GM23338 (cell line): Measurements from ENCODE around the gene SCN7A. TPM values are rescaled to one million over a fixed set of nuclear protein-coding genes. Genes with fewer than 3 reads are reported as not detected.

Experiments
- ATAC-seq: fragments of 200-7000 bp; cut with Tn5 transposase; 3 replicates; pipeline ENCODE4 v1.9.1; 2020
- DNase-seq: peaks from one replicate; pipeline ENCODE4 v3.0.0-alpha.2; 2015; ENCODE audit warnings: low spot score
- H2AFZ ChIP-seq: fragments of 200-600 bp; sonication (generic); 2 replicates; pipeline ENCODE4 v1.8.0; 2016; ENCODE audit warnings: antibody characterized with exemption, mild to moderate bottlenecking, moderate library complexity
- H3F3A ChIP-seq: fragments of 200-600 bp; sonication (generic); replicated peaks from 2 replicates; pipeline ENCODE4 v1.8.0; 2017; ENCODE audit warnings: antibody characterized with exemption, mixed run types, low read depth
- H3K27ac ChIP-seq: fragments of 200-600 bp; sonication (generic); 2 replicates; pipeline ENCODE4 v1.6.1; 2016; ENCODE audit warnings: low read depth
- H3K27me3 ChIP-seq: fragments of 200-600 bp; sonication (generic); 2 replicates; pipeline ENCODE4 v1.8.0; 2016; ENCODE audit warnings: mild to moderate bottlenecking, mixed run types, moderate library complexity; ENCODE audit not compliant: insufficient read depth
- H3K36me3 ChIP-seq: fragments of 200-600 bp; sonication (generic); 2 replicates; pipeline ENCODE4 v1.8.0; 2016; ENCODE audit warnings: mild to moderate bottlenecking; ENCODE audit not compliant: insufficient read depth
- H3K4me1 ChIP-seq: fragments of 200-600 bp; sonication (generic); 2 replicates; pipeline ENCODE4 v1.8.0; 2016; ENCODE audit warnings: mild to moderate bottlenecking, moderate library complexity; ENCODE audit not compliant: insufficient read depth
- H3K4me2 ChIP-seq: fragments of 200-600 bp; sonication (generic); 2 replicates; pipeline ENCODE4 v1.7.1; 2017; ENCODE audit warnings: mixed run types
- H3K4me3 ChIP-seq: fragments of 200-600 bp; sonication (generic); 2 replicates; pipeline ENCODE4 v1.6.1; 2016; ENCODE audit warnings: mixed run types
- H3K79me2 ChIP-seq: fragments of 200-600 bp; sonication (generic); replicated peaks from 2 replicates; pipeline ENCODE4 v1.8.0; 2017; ENCODE audit warnings: mild to moderate bottlenecking; ENCODE audit not compliant: insufficient read depth
- H3K9me2 ChIP-seq: fragments of 200-600 bp; sonication (generic); 2 replicates; pipeline ENCODE4 v1.8.0; 2017; ENCODE audit not compliant: insufficient read depth
- H4K20me1 ChIP-seq: fragments of 200-600 bp; sonication (generic); replicated peaks from 2 replicates; pipeline ENCODE4 v1.8.0; 2017; ENCODE audit warnings: mild to moderate bottlenecking; ENCODE audit not compliant: insufficient read depth
- H3K27ac Mint-ChIP-seq: 2 replicates; pipeline ENCODE4 v1.8.0; 2020; ENCODE audit warnings: inconsistent platforms, mild to moderate bottlenecking, moderate library complexity, mixed read lengths
- H3K27me3 Mint-ChIP-seq: 3 replicates; pipeline ENCODE4 v1.8.0; 2022; ENCODE audit warnings: low read depth, mild to moderate bottlenecking, moderate library complexity, mixed read lengths, inconsistent platforms; ENCODE audit not compliant: insufficient read depth, poor library complexity
- H3K36me3 Mint-ChIP-seq: 3 replicates; pipeline ENCODE4 v1.8.0; 2021; ENCODE audit warnings: low read depth, mild to moderate bottlenecking, inconsistent platforms, moderate library complexity, mixed read lengths
- H3K4me1 Mint-ChIP-seq: 3 replicates; pipeline ENCODE4 v1.8.0; 2020; ENCODE audit warnings: mild to moderate bottlenecking, inconsistent platforms, mixed read lengths
- H3K4me3 Mint-ChIP-seq: 3 replicates; pipeline ENCODE4 v1.8.0; 2021; ENCODE audit warnings: moderate library complexity, mild to moderate bottlenecking, inconsistent platforms, mixed read lengths
- H3K9me3 Mint-ChIP-seq: 3 replicates; pipeline ENCODE4 v1.8.0; 2020; ENCODE audit warnings: moderate library complexity, mild to moderate bottlenecking, inconsistent platforms, mixed read lengths
- CREB1 ChIP-seq: fragments of 250-450 bp; sonication (Bioruptor Pico); IDR thresholded peaks from 2 replicates; pipeline ENCODE4 v1.5.0; 2020; ENCODE audit warnings: low read depth, mild to moderate bottlenecking, moderate library complexity
- EZH2phosphoT487 ChIP-seq: fragments of 200-600 bp; sonication (generic); IDR thresholded peaks from one replicate; pipeline ENCODE4 v1.8.1; 2018; ENCODE audit warnings: antibody characterized with exemption; ENCODE audit not compliant: unreplicated experiment
- STAT1 ChIP-seq: IDR thresholded peaks from one replicate; pipeline ENCODE4 v1.6.1; 2016; ENCODE audit warnings: antibody characterized with exemption; ENCODE audit not compliant: unreplicated experiment
- ZNF114 ChIP-seq: fragments of 250-450 bp; sonication (Bioruptor Pico); IDR thresholded peaks from 2 replicates; pipeline ENCODE4 v1.5.0; 2020; ENCODE audit warnings: mild to moderate bottlenecking, moderate library complexity
- ZNF331 ChIP-seq: fragments of 250-450 bp; sonication (Bioruptor Pico); IDR thresholded peaks from 2 replicates; pipeline ENCODE4 v1.5.0; 2020; ENCODE audit warnings: low read depth, mild to moderate bottlenecking, moderate library complexity
- polyA plus RNA-seq: library from polyadenylated mRNA; unstranded; fragments of >200 nt; fragmentation: Nextera tagmentation; extraction: Ambion mirVana; gene quantifications from 2 replicates; pipeline ENCODE4 v1.2.1, GENCODE V29; 2016
- total RNA-seq: library from RNA; depleted of rRNA; stranded (reverse); fragments of >200 nt; shearing (Covaris generic); gene quantifications from 2 replicates; pipeline ENCODE4 v1.2.3, GENCODE V29; 2014
- TF ChIP-seq, protein P1 (sequence below): IDR thresholded peaks from 2 replicates; pipeline ENCODE4 v1.6.1; 2016; ENCODE audit warnings: antibody characterized with exemption
- TF ChIP-seq, protein P2 (sequence below), 2 experiments: fragments of 200-600 bp in 1 of 2; sonication (generic) in 1 of 2; conservative IDR thresholded peaks; 2 replicates each; pipeline versions ENCODE4 v1.5.1 to v1.6.1; 2016 to 2017; ENCODE audit warnings: antibody characterized with exemption in 2 of 2, low read depth in 2 of 2, mild to moderate bottlenecking in 2 of 2, moderate library complexity in 1 of 2
- TF ChIP-seq, protein P3 (sequence below): IDR thresholded peaks from one replicate; pipeline ENCODE4 v1.6.1; 2018; ENCODE audit warnings: antibody characterized with exemption; ENCODE audit not compliant: unreplicated experiment

SCN7A gene
- total and polyA plus RNA-seq, 2 experiments from 2014 or later = 0.10 to 0.42 TPM

GRCh38 chr2:166418853-166419615, 75.0 kb downstream of the SCN7A start (continued):
- TF ChIP-seq, protein P1, sequence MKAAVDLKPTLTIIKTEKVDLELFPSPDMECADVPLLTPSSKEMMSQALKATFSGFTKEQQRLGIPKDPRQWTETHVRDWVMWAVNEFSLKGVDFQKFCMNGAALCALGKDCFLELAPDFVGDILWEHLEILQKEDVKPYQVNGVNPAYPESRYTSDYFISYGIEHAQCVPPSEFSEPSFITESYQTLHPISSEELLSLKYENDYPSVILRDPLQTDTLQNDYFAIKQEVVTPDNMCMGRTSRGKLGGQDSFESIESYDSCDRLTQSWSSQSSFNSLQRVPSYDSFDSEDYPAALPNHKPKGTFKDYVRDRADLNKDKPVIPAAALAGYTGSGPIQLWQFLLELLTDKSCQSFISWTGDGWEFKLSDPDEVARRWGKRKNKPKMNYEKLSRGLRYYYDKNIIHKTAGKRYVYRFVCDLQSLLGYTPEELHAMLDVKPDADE = no peak
- no peak for TF ChIP-seq ZNF114 (CRISPR knock-in tag)
- no peak for TF ChIP-seq EZH2phosphoT487
- TF ChIP-seq, protein P2, sequence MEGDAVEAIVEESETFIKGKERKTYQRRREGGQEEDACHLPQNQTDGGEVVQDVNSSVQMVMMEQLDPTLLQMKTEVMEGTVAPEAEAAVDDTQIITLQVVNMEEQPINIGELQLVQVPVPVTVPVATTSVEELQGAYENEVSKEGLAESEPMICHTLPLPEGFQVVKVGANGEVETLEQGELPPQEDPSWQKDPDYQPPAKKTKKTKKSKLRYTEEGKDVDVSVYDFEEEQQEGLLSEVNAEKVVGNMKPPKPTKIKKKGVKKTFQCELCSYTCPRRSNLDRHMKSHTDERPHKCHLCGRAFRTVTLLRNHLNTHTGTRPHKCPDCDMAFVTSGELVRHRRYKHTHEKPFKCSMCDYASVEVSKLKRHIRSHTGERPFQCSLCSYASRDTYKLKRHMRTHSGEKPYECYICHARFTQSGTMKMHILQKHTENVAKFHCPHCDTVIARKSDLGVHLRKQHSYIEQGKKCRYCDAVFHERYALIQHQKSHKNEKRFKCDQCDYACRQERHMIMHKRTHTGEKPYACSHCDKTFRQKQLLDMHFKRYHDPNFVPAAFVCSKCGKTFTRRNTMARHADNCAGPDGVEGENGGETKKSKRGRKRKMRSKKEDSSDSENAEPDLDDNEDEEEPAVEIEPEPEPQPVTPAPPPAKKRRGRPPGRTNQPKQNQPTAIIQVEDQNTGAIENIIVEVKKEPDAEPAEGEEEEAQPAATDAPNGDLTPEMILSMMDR (conservative IDR thresholded peaks at IDR 0.05; ENCODE audit: low read depth in 2 of 2) = no peak
- no peak for TF ChIP-seq ZNF331 (CRISPR knock-in tag)

DNA sequence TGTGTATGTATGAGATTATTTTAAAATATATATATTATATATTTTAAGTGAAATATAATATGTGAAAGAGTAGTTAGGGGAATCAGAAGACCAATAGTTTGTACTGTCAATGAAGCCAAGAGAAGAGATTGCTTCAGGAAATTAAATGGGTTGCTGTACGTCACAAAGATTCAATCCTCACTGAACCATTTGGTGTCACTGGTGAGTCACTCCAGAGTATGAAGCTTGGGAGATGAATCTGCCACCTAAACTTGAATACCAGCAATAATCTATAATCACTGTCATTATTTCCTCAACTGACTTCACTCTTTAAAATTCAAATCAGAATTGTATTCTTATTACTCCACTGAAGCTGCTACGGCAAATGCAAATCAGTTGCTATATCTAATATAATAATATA, 76.4 kb downstream of the SCN7A start:
- no peaks in the 10 kb centered on the region; the same call in 2 of the 3 replicates for H3K4me1 Mint-ChIP-seq
- Histone ChIP-seq H3K9me2 (no peaks in the 10 kb centered on the region), H2AFZ (no peak overlapping the region), H3K4me3 (no peak overlapping the region), H3K4me1 (no peaks in the 10 kb centered on the region), H3K79me2 (no peaks in the 10 kb centered on the region), H3K27me3 (no peaks in the 10 kb centered on the region), H3K27ac (no peak overlapping the region), H3K36me3 (no peaks in the 10 kb centered on the region), H4K20me1 (no peaks in the 10 kb centered on the region), H3F3A (no peaks in the 10 kb centered on the region), H3K4me2 (no peak overlapping the region)
- TF ChIP-seq, protein P2 (conservative IDR thresholded peaks at IDR 0.05; ENCODE audit: low read depth in 2 of 2) = peak; percentile 40 to 67
- TF ChIP-seq ZNF331 (CRISPR knock-in tag) (no peak), CREB1 (CRISPR knock-in tag) (0 out of 2 replicates have a peak, but pooled peaks have one; percentile 40), STAT1 (no peak), EZH2phosphoT487 (no peak)
- TF ChIP-seq, protein P3, sequence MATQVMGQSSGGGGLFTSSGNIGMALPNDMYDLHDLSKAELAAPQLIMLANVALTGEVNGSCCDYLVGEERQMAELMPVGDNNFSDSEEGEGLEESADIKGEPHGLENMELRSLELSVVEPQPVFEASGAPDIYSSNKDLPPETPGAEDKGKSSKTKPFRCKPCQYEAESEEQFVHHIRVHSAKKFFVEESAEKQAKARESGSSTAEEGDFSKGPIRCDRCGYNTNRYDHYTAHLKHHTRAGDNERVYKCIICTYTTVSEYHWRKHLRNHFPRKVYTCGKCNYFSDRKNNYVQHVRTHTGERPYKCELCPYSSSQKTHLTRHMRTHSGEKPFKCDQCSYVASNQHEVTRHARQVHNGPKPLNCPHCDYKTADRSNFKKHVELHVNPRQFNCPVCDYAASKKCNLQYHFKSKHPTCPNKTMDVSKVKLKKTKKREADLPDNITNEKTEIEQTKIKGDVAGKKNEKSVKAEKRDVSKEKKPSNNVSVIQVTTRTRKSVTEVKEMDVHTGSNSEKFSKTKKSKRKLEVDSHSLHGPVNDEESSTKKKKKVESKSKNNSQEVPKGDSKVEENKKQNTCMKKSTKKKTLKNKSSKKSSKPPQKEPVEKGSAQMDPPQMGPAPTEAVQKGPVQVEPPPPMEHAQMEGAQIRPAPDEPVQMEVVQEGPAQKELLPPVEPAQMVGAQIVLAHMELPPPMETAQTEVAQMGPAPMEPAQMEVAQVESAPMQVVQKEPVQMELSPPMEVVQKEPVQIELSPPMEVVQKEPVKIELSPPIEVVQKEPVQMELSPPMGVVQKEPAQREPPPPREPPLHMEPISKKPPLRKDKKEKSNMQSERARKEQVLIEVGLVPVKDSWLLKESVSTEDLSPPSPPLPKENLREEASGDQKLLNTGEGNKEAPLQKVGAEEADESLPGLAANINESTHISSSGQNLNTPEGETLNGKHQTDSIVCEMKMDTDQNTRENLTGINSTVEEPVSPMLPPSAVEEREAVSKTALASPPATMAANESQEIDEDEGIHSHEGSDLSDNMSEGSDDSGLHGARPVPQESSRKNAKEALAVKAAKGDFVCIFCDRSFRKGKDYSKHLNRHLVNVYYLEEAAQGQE = no peak
- TF ChIP-seq, protein P1 = no peak
- ATAC-seq = peak; percentile 44; the same call in 2 of the 3 replicates
- no peaks in the 10 kb centered on the region for H3K27me3 Mint-ChIP-seq
- no peaks in the 10 kb centered on the region for H3K9me3 Mint-ChIP-seq
- no peak overlapping the region for H3K27ac Mint-ChIP-seq
- DNase-seq = peak; percentile 53
- H3K4me3 Mint-ChIP-seq = no peak overlapping the region
- H3K36me3 Mint-ChIP-seq = no peaks in the 10 kb centered on the region
